RWPE2 (cell line): ENCODE results near the gene NFKBIZ.

Source experiments
- ATAC-seq: fragments of 200-7000 bp; cut with Tn5 transposase; 3 replicates; pipeline ENCODE4 v1.9.1; 2021; ENCODE audit warnings: low read depth
- DNase-seq: peaks from one replicate; pipeline ENCODE4 v3.0.0-alpha.2; 2020; ENCODE audit warnings: low spot score
- H3K27ac ChIP-seq: fragments of 450-650 bp; 2 replicates; pipeline ENCODE4 v1.5.1; 2017; ENCODE audit warnings: mild to moderate bottlenecking; ENCODE audit not compliant: poor library complexity, severe bottlenecking
- H3K27me3 ChIP-seq: fragments of 250-450 bp; sonication (Bioruptor Pico); 2 replicates; pipeline ENCODE4 v1.5.1; 2021; ENCODE audit warnings: mild to moderate bottlenecking, moderate library complexity; ENCODE audit not compliant: insufficient read depth, poor library complexity, severe bottlenecking
- H3K36me3 ChIP-seq: fragments of 250-450 bp; sonication (Bioruptor Pico); 2 replicates; pipeline ENCODE4 v1.5.1; 2020; ENCODE audit warnings: low read depth, mild to moderate bottlenecking, moderate library complexity
- H3K4me1 ChIP-seq: fragments of 250-450 bp; sonication (Bioruptor Pico); 2 replicates; pipeline ENCODE4 v1.5.1; 2021; ENCODE audit warnings: mild to moderate bottlenecking, moderate library complexity; ENCODE audit not compliant: insufficient read depth, poor library complexity, severe bottlenecking
- H3K4me3 ChIP-seq: fragments of 250-450 bp; sonication (Bioruptor Pico); 2 replicates; pipeline ENCODE4 v1.5.1; 2021; ENCODE audit warnings: mild to moderate bottlenecking, moderate library complexity; ENCODE audit not compliant: severe bottlenecking
- H3K9me3 ChIP-seq: fragments of 250-450 bp; sonication (Bioruptor Pico); 2 replicates; pipeline ENCODE4 v1.5.1; 2021; ENCODE audit warnings: mild to moderate bottlenecking, moderate library complexity; ENCODE audit not compliant: severe bottlenecking
- TF ChIP-seq, protein P1 (sequence below): fragments of 450-650 bp; IDR thresholded peaks from one replicate; pipeline ENCODE4 v1.5.1; 2017; ENCODE audit warnings: mild to moderate bottlenecking, moderate library complexity; ENCODE audit not compliant: poor library complexity, severe bottlenecking

The NFKBIZ gene

DNA sequence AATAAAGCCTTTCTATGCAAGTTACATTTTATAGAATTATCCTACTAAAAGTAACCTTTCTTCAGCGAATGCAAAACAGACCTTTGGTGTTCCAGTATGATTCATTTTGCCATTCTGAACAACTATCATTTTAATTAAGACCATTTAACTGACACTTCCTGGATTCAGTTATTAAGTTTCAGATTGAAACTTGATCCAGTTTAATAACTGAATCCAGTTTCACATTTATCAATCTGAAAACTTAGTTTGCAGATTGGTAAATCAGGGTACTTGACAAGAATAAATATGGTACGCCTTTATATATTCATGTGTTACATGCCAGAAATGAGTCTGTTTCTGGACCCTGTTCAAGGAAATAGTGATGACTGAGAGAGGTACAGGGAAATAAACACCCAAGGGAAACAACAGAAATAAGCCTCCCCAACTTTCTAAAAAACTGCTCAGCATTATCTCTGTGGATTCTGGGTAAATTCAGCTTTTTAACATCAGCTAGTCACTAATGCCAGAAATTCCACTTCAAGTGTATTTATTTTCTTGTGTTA is 23.3 kb upstream of the NFKBIZ start:
- Histone ChIP-seq H3K4me1 (peaks cover 12% of the 10 kb centered on the region), H3K36me3 (0 out of 2 replicates have a peak, but pooled peaks cover 3% of the 10 kb centered on the region), H3K4me3 (no peak overlapping the region), H3K27ac (no peak overlapping the region), H3K9me3 (no peaks in the 10 kb centered on the region), H3K27me3 (no peaks in the 10 kb centered on the region)
- TF ChIP-seq, protein P1, sequence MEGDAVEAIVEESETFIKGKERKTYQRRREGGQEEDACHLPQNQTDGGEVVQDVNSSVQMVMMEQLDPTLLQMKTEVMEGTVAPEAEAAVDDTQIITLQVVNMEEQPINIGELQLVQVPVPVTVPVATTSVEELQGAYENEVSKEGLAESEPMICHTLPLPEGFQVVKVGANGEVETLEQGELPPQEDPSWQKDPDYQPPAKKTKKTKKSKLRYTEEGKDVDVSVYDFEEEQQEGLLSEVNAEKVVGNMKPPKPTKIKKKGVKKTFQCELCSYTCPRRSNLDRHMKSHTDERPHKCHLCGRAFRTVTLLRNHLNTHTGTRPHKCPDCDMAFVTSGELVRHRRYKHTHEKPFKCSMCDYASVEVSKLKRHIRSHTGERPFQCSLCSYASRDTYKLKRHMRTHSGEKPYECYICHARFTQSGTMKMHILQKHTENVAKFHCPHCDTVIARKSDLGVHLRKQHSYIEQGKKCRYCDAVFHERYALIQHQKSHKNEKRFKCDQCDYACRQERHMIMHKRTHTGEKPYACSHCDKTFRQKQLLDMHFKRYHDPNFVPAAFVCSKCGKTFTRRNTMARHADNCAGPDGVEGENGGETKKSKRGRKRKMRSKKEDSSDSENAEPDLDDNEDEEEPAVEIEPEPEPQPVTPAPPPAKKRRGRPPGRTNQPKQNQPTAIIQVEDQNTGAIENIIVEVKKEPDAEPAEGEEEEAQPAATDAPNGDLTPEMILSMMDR = no peak
- no peak for ATAC-seq
- no peak for DNase-seq

DNA sequence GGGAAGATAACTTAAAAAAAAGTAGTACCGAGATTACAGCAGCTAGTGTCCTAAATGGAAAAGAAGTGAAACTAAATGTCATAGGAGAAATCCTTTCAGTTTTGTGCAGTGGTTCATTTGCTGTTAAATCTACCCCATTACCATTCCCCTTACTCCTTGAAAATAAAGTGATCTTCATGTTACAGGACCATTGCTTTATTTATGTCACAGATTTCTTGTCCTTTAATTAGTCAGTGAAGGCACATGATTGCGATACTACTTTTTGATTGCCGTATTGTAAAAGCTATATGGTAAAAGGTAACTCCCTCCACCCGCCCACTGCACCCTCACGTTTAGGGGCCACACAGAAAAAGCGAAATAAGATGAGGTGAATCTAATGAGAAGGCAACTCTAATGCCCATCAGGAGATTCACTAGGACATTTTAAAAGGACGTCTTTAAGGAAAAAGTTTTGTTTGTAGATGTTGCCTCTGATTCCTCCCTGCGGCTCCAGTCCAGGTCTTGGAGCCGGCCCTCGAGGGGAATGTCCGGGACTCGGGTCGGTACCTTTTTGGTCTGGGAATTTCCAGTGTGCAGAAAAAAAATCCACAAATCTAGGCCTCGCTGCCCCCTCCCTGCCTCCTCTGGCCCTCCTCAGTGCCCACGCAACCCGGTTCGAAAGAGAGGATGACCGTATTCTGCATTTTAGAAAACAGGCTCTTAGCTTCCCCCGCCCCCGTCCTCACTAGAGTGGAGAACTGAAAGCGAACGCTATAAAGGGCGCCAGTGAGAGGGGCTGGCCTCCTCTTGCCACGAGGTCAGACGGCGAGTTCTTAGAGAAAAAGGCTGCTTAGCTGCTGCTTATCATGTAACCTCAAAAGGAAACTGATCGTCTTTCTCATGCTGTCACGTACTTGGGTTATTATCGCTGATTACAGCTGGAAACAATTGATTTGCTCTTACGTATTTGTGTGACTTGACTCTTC is 21.8 kb upstream of the NFKBIZ start:
- ATAC-seq (peak; percentile 84), DNase-seq (peak; percentile 57)
- no peaks in the 10 kb centered on the region for H3K27me3 ChIP-seq
- H3K4me1 ChIP-seq = peaks cover 12% of the 10 kb centered on the region
- H3K9me3 ChIP-seq = no peaks in the 10 kb centered on the region
- peak overlapping the region; percentile 35 for H3K27ac ChIP-seq
- no peaks in the 10 kb centered on the region for H3K36me3 ChIP-seq
- H3K4me3 ChIP-seq = peak overlapping the region; percentile 39
- TF ChIP-seq, protein P1 = no peak

- TF ChIP-seq, protein P1 = no peak
- DNase-seq = no peak
- no peak for ATAC-seq
- Histone ChIP-seq H3K36me3 (no peaks in the 10 kb centered on the region), H3K27ac (no peak overlapping the region), H3K4me1 (peaks cover 12% of the 10 kb centered on the region), H3K4me3 (peak overlapping the region; percentile 39), H3K27me3 (no peaks in the 10 kb centered on the region), H3K9me3 (no peaks in the 10 kb centered on the region)
Measured at GRCh38 chr3:101828276-101828675, 21.0 kb upstream of the NFKBIZ start.

GRCh38 chr3:101828691-101829436 is 20.4 kb upstream of the NFKBIZ start:
- no peaks in the 10 kb centered on the region for H3K27me3 ChIP-seq
- TF ChIP-seq, protein P1 = no peak
- no peak overlapping the region for H3K4me3 ChIP-seq
- no peak overlapping the region for H3K27ac ChIP-seq
- ATAC-seq = no peak; the same call in 2 of the 3 replicates
- DNase-seq = no peak
- peaks cover 12% of the 10 kb centered on the region for H3K4me1 ChIP-seq
- no peaks in the 10 kb centered on the region for H3K36me3 ChIP-seq
- no peaks in the 10 kb centered on the region for H3K9me3 ChIP-seq
